Heart right ventricle (tissue), 16 donors: ENCODE measurements around the gene MT1G. TPM values are rescaled to one million over a fixed set of nuclear protein-coding genes. Genes with fewer than 3 reads are reported as not detected.

ENCODE experiments used
- ATAC-seq, 8 donors: fragments of 200-7000 bp; cut with Tn5 transposase; one replicate each; pipeline ENCODE4 v1.9.1; 2020; ENCODE audit warnings: mild to moderate bottlenecking in 8 of 8, moderate library complexity in 8 of 8, moderate number of reproducible peaks in 1 of 8
- DNase-seq, 2 donors: peaks; one replicate each; pipeline ENCODE4 v3.0.0-alpha.2; 2020
- H3K27ac ChIP-seq, 10 donors: fragments of 200-600 bp; sonication (generic) in 2 of 10; one replicate each; pipeline versions ENCODE4 v1.5.0 to v1.8.0; 2020 to 2022; ENCODE audit warnings: mild to moderate bottlenecking in 3 of 10
- H3K27me3 ChIP-seq, 7 donors: fragments of 200-600 bp; one replicate each; pipeline ENCODE4 v1.8.0; 2021 to 2022; ENCODE audit warnings: mild to moderate bottlenecking in 2 of 7
- H3K36me3 ChIP-seq, 9 donors: fragments of 200-600 bp; sonication (generic) in 1 of 9; one replicate each; pipeline versions ENCODE4 v1.5.0 to v1.8.0; 2020 to 2022; ENCODE audit warnings: mild to moderate bottlenecking in 2 of 9
- H3K4me1 ChIP-seq, 9 donors: fragments of 200-600 bp; sonication (generic) in 1 of 9; one replicate each; pipeline versions ENCODE4 v1.5.0 to v1.8.0; 2020 to 2022; ENCODE audit warnings: mild to moderate bottlenecking in 4 of 9
- H3K4me3 ChIP-seq, 10 donors: fragments of 200-600 bp; sonication (generic) in 2 of 10; one replicate each; pipeline versions ENCODE4 v1.5.0 to v1.8.0; 2020 to 2022; ENCODE audit warnings: mild to moderate bottlenecking in 7 of 10, moderate library complexity in 2 of 10
- H3K9me3 ChIP-seq, 11 donors: fragments of 200-600 bp in 10 of 11; sonication (generic) in 2 of 11; one replicate each; pipeline versions ENCODE4 v1.5.0 to v1.8.0; 2013 to 2022; ENCODE audit warnings: mild to moderate bottlenecking in 2 of 11, control low read depth in 1 of 11, moderate library complexity in 1 of 11
- WGBS, 2 donors: extraction: QIAGEN DNeasy Blood & Tissue Kit; methylation state at CpG; one replicate each; pipeline ENCODE4 v1.1.7; 2013; ENCODE audit warnings: inconsistent platforms in 1 of 2; 5-methylcytosine and 5-hydroxymethylcytosine counted together
- intact Hi-C, 10 donors: fragments of 100-400 bp; cut with DNase I; formaldehyde crosslinking; loops; one replicate each; pipeline versions ENCODE4 v1.11.1 to v1.14.2; 2022
- polyA plus RNA-seq, 2 donors: library from polyadenylated mRNA; stranded (reverse); fragments of 200-250 nt; gene quantifications; one replicate each; pipeline ENCODE4 v1.2.3, GENCODE V29; 2013
- total RNA-seq, 10 donors: library from RNA; stranded (reverse); fragmentation: NEBNext Ultra II Directional in 3 of 10; extraction: Animal tissue kit (Norgen Biotek cat#: 25700) in 3 of 10; gene quantifications; one replicate each; pipeline versions ENCODE4 v1.2.1 to v1.2.4, GENCODE V29; 2021 to 2023
- TF ChIP-seq, protein P1 (sequence below), 9 donors: fragments of 200-600 bp; sonication (generic) in 2 of 9; IDR thresholded peaks; one replicate each; pipeline versions ENCODE4 v1.5.0 to v1.8.0; 2021 to 2022; ENCODE audit warnings: antibody characterized with exemption in 9 of 9, mild to moderate bottlenecking in 5 of 9, moderate library complexity in 1 of 9
- donor health status: Arrhythmogenic right ventricular cardiomyopathy.
- donor health status: ischemic (EF 13 %, LVEDD 7.1; RV severe dilation, severe dysfunction).
- donor health status: healthy with polysubstance abuse.
- donor health status: DM: no; HTN: yes; CAD: no.
- donor health status: DM: no; HTN: no; CAD: no.
- donor health status: ischemic (EF 25% LVEDD 6.9; RV normal size, moderate dysfunction).
- donor health status: ischemic (EF 25% LVEDD 5.7; RV mildly dilated, moderate dysfunction).
- donor health status: healthy.
- donor health status: DM: yes; HTN: yes; CAD: no.
- donor health status: Ischemic cardiomyopathy.
- donor health status: ischemic (EF 35%, LVEDD 5.7; RV mildly dilated, moderate dysfunction).
- donor health status: nonischemic (EF 11% LVEDD 7.7; RV severe dilation, severe dysfunction).
- donor health status: DM: yes; HTN: yes; CAD: no.
- donor health status: PGD.
- donor health status: ischemic (EF 29% LVEDD 5.4; RV normal size, mild dysfunction).
- donor health status: nonischemic (EF 23%, LVEDD 6.1; RV moderate dilation, normal function).

MT1G gene
- total and polyA plus RNA-seq, 12 donors = 0.95 to 9.0 (median 2.3) TPM; not detected in 6

DNA sequence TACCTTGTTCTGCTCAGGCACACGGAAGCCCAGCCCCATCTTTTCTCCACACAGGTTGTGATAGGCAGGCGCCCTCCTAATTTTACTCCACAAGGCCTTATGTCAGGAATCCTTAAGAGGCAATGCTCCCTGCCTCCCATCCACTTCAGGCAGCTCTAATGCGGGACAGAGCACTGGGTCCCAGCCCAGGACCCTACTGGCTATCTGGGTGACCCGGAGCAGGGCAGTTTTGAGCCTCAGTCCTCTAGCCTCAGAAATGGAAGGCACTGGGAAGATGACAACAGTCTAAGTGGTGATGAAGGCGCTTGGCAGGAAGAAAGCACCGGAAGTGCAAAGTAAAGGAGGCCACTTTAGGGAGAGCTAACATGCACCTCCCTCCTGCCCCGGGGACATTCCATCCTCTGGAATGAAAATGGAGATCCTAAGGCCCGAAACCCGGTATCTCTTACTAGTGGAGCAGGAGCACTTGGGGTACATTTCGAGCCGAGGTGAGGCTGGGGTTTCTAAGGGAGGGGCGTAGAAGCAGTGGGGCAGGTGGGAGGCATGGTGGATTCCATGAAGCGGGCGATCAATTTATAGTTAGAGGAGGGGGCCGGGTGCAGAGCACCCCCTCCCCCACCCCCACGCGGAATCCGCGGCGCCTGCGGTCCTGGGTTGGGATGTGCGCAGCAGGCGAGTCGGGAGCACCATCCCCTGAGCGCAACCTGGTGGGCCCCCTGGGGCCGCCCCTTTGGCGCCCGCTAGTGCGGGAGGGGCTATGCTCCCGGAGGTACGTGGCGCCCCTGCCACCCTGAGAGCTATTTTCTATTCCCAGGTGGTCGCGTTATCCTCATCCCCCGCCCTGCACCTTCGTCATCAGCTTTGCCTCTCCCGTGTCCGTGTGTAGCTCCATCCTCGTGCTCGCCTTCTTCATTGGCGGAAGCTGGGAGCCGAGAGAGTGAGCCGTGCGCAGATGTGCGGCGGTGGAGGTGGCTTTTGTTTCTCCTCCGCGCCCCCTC, 5.2 kb downstream of the MT1G start:
- Histone ChIP-seq H3K36me3 (no peaks in the 10 kb centered on the region), H3K4me3 (peak overlapping the region in 5 of 10 donors; percentile 20 to 32 (median 25)), H3K27ac (no peak overlapping the region), H3K9me3 (no peaks in the 10 kb centered on the region), H3K27me3 (peaks cover 8 to 87% (median 64%) of the 10 kb centered on the region in 7 donors), H3K4me1 (peaks cover 0 to 27% (median 16%) of the 10 kb centered on the region in 9 donors)
- ATAC-seq (no peak), DNase-seq (no peak)
- intact Hi-C loops = loop anchor here in 1 of 10 donors (5.0 kb wide), 1 partner anchor 415 kb away; no protein-coding TSS in a partner anchor
- TF ChIP-seq, protein P1, sequence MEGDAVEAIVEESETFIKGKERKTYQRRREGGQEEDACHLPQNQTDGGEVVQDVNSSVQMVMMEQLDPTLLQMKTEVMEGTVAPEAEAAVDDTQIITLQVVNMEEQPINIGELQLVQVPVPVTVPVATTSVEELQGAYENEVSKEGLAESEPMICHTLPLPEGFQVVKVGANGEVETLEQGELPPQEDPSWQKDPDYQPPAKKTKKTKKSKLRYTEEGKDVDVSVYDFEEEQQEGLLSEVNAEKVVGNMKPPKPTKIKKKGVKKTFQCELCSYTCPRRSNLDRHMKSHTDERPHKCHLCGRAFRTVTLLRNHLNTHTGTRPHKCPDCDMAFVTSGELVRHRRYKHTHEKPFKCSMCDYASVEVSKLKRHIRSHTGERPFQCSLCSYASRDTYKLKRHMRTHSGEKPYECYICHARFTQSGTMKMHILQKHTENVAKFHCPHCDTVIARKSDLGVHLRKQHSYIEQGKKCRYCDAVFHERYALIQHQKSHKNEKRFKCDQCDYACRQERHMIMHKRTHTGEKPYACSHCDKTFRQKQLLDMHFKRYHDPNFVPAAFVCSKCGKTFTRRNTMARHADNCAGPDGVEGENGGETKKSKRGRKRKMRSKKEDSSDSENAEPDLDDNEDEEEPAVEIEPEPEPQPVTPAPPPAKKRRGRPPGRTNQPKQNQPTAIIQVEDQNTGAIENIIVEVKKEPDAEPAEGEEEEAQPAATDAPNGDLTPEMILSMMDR (IDR thresholded peaks at IDR 0.05) = no peak
- 12 to 14% methylated on average over 48 of the region's 48 CpGs for WGBS, 2 donors

DNA sequence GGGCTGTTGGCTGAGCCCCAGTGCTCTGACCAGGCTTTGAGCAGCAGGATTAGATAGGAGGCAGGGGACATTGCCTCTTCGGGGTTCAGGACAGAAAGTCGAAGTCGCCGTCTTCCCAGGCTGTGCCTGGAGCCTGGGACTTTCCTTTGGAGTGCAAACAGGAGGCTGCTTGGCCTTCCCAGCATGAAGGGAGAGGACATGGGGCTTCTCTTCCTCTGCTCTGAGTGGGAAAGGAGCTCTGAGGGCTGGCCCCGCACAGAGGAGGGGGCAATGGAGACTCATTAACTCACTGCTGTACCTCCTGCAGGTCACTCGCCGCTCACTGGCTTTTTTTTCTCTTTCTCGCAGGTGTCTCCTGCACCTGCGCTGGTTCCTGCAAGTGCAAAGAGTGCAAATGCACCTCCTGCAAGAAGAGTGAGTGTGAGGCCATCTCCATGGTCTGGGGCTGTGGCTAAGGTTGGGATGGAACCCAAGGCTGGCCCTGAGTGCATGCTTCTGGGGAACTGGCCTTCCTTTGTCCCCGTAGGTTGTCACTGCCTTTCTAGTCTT, 9.5 kb downstream of the MT1G start:
- no peak for ATAC-seq
- Histone ChIP-seq H3K4me1 (peaks cover 0 to 30% (median 16%) of the 10 kb centered on the region in 9 donors), H3K27ac (peak overlapping the region in 1 of 10 donors; percentile 88), H3K27me3 (peaks cover 6 to 48% (median 28%) of the 10 kb centered on the region in 7 donors), H3K4me3 (peak overlapping the region in 9 of 10 donors; percentile 44 to 75 (median 63)), H3K36me3 (no peaks in the 10 kb centered on the region), H3K9me3 (no peaks in the 10 kb centered on the region)
- TF ChIP-seq, protein P1 (IDR thresholded peaks at IDR 0.05) = no peak
- WGBS, 2 donors = 36 to 39% methylated on average over 9 to 10 of the region's 10 CpGs
- no peak for DNase-seq
- intact Hi-C loops = loop anchor here in 1 of 10 donors (1.0 kb wide), 1 partner anchor 31 kb away; no protein-coding TSS in a partner anchor

DNA sequence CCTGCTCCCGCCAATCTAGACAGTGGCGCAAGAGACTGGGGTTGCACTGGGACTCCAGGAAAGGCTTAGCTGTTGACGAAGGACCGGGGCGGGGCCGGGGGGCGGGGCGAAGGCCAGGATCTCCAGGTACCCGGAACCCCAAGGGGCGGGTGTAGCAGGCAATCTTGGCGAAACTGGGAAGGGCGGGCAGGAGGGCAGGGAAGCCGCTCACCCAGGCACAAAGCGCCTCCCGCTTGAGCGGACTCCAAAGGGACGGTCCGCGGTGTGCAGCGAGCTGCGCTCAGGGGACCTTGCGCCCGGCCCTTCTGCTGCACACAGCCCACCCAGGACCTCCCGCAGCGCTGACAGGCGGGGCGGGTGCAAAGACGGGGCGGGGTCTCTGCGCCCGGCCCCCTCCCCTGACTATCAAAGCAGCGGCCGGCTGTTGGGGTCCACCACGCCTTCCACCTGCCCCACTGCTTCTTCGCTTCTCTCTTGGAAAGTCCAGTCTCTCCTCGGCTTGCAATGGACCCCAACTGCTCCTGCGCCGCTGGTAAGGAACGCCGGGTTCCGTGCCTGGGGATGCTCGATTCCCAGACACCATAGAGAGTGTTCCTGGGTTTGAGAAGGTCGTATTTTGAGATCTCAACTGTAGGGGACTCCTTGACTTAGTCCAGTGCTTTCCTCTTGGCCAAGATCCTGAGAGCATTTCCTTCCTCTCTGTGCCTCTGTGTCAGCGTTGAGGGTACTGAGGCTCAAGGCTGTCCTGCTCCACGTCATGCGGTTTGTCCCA, 10.1 kb downstream of the MT1G start, which contains the start of gene MT1F:
Gene MT1F, plus strand, starts transcription at position 405 of the 772 bp plus-strand sequence. Its CDS starts 100 bp downstream, at position 505.
- peak; percentile 73 to 91 (median 83) for ATAC-seq

More for the DNA sequence above, 10.1 kb downstream of the MT1G start, which contains the start of gene MT1F:
- H3K36me3 ChIP-seq = no peaks in the 10 kb centered on the region
- H3K9me3 ChIP-seq = no peaks in the 10 kb centered on the region
- peak within 1 kb of the TSS in 5 of 10 donors; percentile 2 to 88 (median 40) for H3K27ac ChIP-seq
- WGBS, 2 donors = 1 to 2% methylated on average over 46 of the region's 46 CpGs
- intact Hi-C loops = loop anchor here in 1 of 10 donors (1.0 kb wide), 1 partner anchor 32 kb away; no protein-coding TSS in a partner anchor
- peak; percentile 59 to 73 for DNase-seq
- H3K4me3 ChIP-seq = peak within 1 kb of the TSS; percentile 44 to 75 (median 62)
- peaks cover 0 to 41% (median 22%) of the 10 kb centered on the region in 7 donors for H3K27me3 ChIP-seq
- TF ChIP-seq, protein P1 (IDR thresholded peaks at IDR 0.05) = no peak
- H3K4me1 ChIP-seq = peaks cover 0 to 24% (median 14%) of the 10 kb centered on the region in 9 donors
